HEK293 (cell line): ENCODE measurements around the gene ALG12.

ENCODE experiments used
- CTCF ChIA-PET: fragments of 350-600 bp; formaldehyde crosslinking; extraction: SDS; loops from one replicate; lab custom pipeline; 2021; ENCODE audit warnings: antibody characterized with exemption; lab: Yijun Ruan, JAX
- POLR2A ChIA-PET: fragments of 300-600 bp; formaldehyde crosslinking; extraction: SDS; loops from one replicate; lab custom pipeline; 2020; ENCODE audit warnings: antibody characterized with exemption, inconsistent platforms; lab: Yijun Ruan, JAX
- H3K27ac ChIP-seq: fragments of 200-500 bp; sonication (Bioruptor generic); 2 replicates; pipeline ENCODE4 v1.5.1; 2014; ENCODE audit warnings: low read depth, low read length, control low read depth, inconsistent platforms; ENCODE audit errors: extremely low read depth
- H3K36me3 ChIP-seq, 2 experiments: fragments of 200-500 bp in 1 of 2; sonication (Bioruptor generic) in 1 of 2; 1 replicate in 1 of 2; 2 replicates in 1 of 2; pipeline ENCODE4 v1.5.1; 2014 to 2017; ENCODE audit warnings: inconsistent platforms in 2 of 2, low read length in 2 of 2; ENCODE audit not compliant: control insufficient read depth in 2 of 2, insufficient read depth in 1 of 2
- H3K4me1 ChIP-seq: fragments of 200-500 bp; sonication (Bioruptor generic); 2 replicates; pipeline ENCODE4 v1.5.1; 2014; ENCODE audit warnings: mild to moderate bottlenecking, low read length, inconsistent platforms; ENCODE audit not compliant: control insufficient read depth, insufficient read depth
- H3K4me3 ChIP-seq: 2 replicates; pipeline ENCODE4 v1.5.1; 2011; ENCODE audit warnings: low read depth, mild to moderate bottlenecking, control low read depth, low read length, moderate library complexity
- H3K9me3 ChIP-seq: fragments of 200-500 bp; sonication (Bioruptor generic); 2 replicates; pipeline ENCODE4 v1.5.1; 2014; ENCODE audit warnings: low read depth, low read length, inconsistent platforms; ENCODE audit not compliant: control insufficient read depth, insufficient read depth
- GLI2 ChIP-seq: fragments of 450-650 bp; formaldehyde crosslinking; IDR thresholded peaks from 2 replicates; pipeline ENCODE4; 2017; ENCODE audit warnings: missing biosample characterization, missing genetic modification characterization, low read depth, borderline replicate concordance
- KLF8 ChIP-seq: fragments of 450-650 bp; formaldehyde crosslinking; IDR thresholded peaks from 2 replicates; pipeline ENCODE4 v1.5.1; 2016; ENCODE audit warnings: missing biosample characterization, missing genetic modification characterization
- PRDM4 ChIP-seq: fragments of 450-650 bp; formaldehyde crosslinking; IDR thresholded peaks from 2 replicates; pipeline ENCODE4 v1.5.1; 2017; ENCODE audit warnings: missing biosample characterization, missing genetic modification characterization
- SCRT2 ChIP-seq: fragments of 450-650 bp; formaldehyde crosslinking; IDR thresholded peaks from 2 replicates; pipeline ENCODE4 v1.5.1; 2016; ENCODE audit warnings: missing biosample characterization, missing genetic modification characterization
- TRIM28 ChIP-seq: IDR thresholded peaks from 2 replicates; pipeline ENCODE4 v1.6.1; 2011; ENCODE audit warnings: low read length, control low read depth, borderline replicate concordance
- ZBTB21 ChIP-seq: fragments of 450-650 bp; formaldehyde crosslinking; IDR thresholded peaks from 2 replicates; pipeline ENCODE4 v1.5.1; 2017; ENCODE audit warnings: missing biosample characterization, missing genetic modification characterization
- ZBTB8A ChIP-seq: fragments of 450-650 bp; formaldehyde crosslinking; IDR thresholded peaks from 2 replicates; pipeline ENCODE4 v1.5.1; 2016; ENCODE audit warnings: missing biosample characterization, missing genetic modification characterization
- ZFP41 ChIP-seq: fragments of 450-650 bp; formaldehyde crosslinking; IDR thresholded peaks from 2 replicates; pipeline ENCODE4 v1.5.1; 2016; ENCODE audit warnings: missing biosample characterization, missing genetic modification characterization, borderline replicate concordance
- ZIC2 ChIP-seq: fragments of 450-650 bp; formaldehyde crosslinking; IDR thresholded peaks from 2 replicates; pipeline ENCODE4 v1.5.1; 2016; ENCODE audit warnings: missing biosample characterization, missing genetic modification characterization
- ZNF140 ChIP-seq: fragments of 450-650 bp; formaldehyde crosslinking; IDR thresholded peaks from 2 replicates; pipeline ENCODE4 v1.5.1; 2016; ENCODE audit warnings: missing biosample characterization, missing genetic modification characterization
- ZNF19 ChIP-seq: fragments of 450-650 bp; formaldehyde crosslinking; IDR thresholded peaks from 2 replicates; pipeline ENCODE4; 2016; ENCODE audit warnings: missing biosample characterization, missing genetic modification characterization, low read depth
- ZNF211 ChIP-seq: fragments of 450-650 bp; formaldehyde crosslinking; IDR thresholded peaks from 2 replicates; pipeline ENCODE4 v1.5.1; 2016; ENCODE audit warnings: low read depth, missing biosample characterization, missing genetic modification characterization
- ZNF223 ChIP-seq: fragments of 450-650 bp; formaldehyde crosslinking; IDR thresholded peaks from 2 replicates; pipeline ENCODE4 v1.5.1; 2016; ENCODE audit warnings: missing biosample characterization, missing genetic modification characterization
- ZNF341 ChIP-seq: fragments of 450-650 bp; formaldehyde crosslinking; IDR thresholded peaks from 2 replicates; pipeline ENCODE4; 2016; ENCODE audit warnings: low read depth, missing biosample characterization, missing genetic modification characterization
- ZNF354C ChIP-seq: fragments of 450-650 bp; formaldehyde crosslinking; IDR thresholded peaks from 2 replicates; pipeline ENCODE4 v1.5.1; 2016; ENCODE audit warnings: missing biosample characterization, missing genetic modification characterization, low read depth, borderline replicate concordance
- ZNF473 ChIP-seq: fragments of 450-650 bp; formaldehyde crosslinking; IDR thresholded peaks from 2 replicates; pipeline ENCODE4 v1.5.1; 2017; ENCODE audit warnings: missing biosample characterization, missing genetic modification characterization
- ZNF677 ChIP-seq: fragments of 450-650 bp; IDR thresholded peaks from 2 replicates; pipeline ENCODE4 v1.5.0; 2018; ENCODE audit warnings: missing biosample characterization, mild to moderate bottlenecking, missing genetic modification characterization, moderate library complexity
- ZNF704 ChIP-seq: fragments of 450-650 bp; formaldehyde crosslinking; IDR thresholded peaks from 2 replicates; pipeline ENCODE4 v1.5.1; 2016; ENCODE audit warnings: missing biosample characterization, missing genetic modification characterization
- ZNF707 ChIP-seq: fragments of 450-650 bp; formaldehyde crosslinking; IDR thresholded peaks from 2 replicates; pipeline ENCODE4 v1.5.1; 2016; ENCODE audit warnings: missing biosample characterization, missing genetic modification characterization
- ZNF792 ChIP-seq: fragments of 450-650 bp; formaldehyde crosslinking; IDR thresholded peaks from 2 replicates; pipeline ENCODE4 v1.5.1; 2016; ENCODE audit warnings: missing biosample characterization, missing genetic modification characterization
- ZNF830 ChIP-seq: fragments of 450-650 bp; IDR thresholded peaks from 2 replicates; pipeline ENCODE4 v1.5.0; 2018; ENCODE audit warnings: missing biosample characterization, missing genetic modification characterization, low read depth, mild to moderate bottlenecking, moderate library complexity
- TF ChIP-seq, protein P1 (sequence below): fragments of 450-650 bp; formaldehyde crosslinking; IDR thresholded peaks from 2 replicates; pipeline ENCODE4 v1.5.1; 2016; ENCODE audit warnings: missing biosample characterization, missing genetic modification characterization
- TF ChIP-seq, protein P2 (sequence below): IDR thresholded peaks from 2 replicates; pipeline ENCODE4 v1.6.1; 2011; ENCODE audit warnings: mild to moderate bottlenecking, low read depth, low read length, borderline replicate concordance

Gene ALG12

DNA sequence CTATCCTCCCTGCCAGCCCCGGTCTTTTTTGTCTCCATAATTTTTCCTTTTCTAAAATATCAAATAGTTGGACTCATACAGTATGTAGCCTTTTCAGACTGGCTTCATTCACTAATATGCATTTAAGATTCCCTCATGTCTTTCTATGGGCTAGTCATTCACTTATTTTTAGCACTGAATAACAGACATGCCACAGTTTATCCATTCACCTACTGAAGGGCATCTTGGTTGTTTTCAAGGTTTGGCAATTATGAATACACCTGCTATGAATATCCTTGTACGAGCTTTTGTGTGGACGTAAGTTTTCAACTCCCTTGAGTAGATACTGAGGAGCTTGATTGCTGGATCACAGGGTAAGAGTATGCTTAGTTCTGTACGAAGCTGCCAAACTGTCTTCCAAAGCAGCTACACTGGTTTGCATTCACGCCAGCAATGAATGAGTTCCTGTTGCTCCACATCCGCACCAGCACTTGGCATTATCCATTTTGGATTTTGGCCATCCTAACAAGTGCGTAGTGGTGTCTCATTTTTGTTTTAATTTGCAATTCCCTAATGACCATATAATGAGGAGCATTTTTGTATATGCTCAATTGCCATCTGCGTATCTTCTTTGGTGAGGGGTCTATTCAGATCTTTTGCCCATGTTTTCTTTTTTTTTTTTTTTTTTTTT is 21.1 kb downstream of the ALG12 start:
- ChIA-PET POLR2A (no interaction called here), CTCF (interaction anchor here (1.2 kb wide), 1 partner anchor 34 kb away, joined by 3 read pairs; no protein-coding TSS in a partner anchor)
- H3K9me3 ChIP-seq, result no peaks in the 10 kb centered on the region
- H3K4me1 ChIP-seq, result no peaks in the 10 kb centered on the region
- H3K4me3 ChIP-seq, result no peak overlapping the region
- no peak for TF ChIP-seq ZNF341 (tag by site-specific recombination)
- TF ChIP-seq TRIM28, result peak; percentile 20; the same call in 1 of the 2 replicates
- TF ChIP-seq ZNF677 (tag by site-specific recombination), result 0 out of 2 replicates have a peak, but pooled peaks have one; percentile 32
- no peak for TF ChIP-seq ZNF830
- no peak for TF ChIP-seq PRDM4 (tag by site-specific recombination)
- H3K27ac ChIP-seq, result no peak overlapping the region
- H3K36me3 ChIP-seq, result peaks cover 4 to 31% of the 10 kb centered on the region in 2 experiments; a peak in 2 of 3 replicates

- no peak overlapping the region for H3K27ac ChIP-seq
- TF ChIP-seq ZNF223 (tag by site-specific recombination) (no peak), KLF8 (tag by site-specific recombination) (no peak), ZBTB21 (no peak), ZIC2 (tag by site-specific recombination) (no peak), ZNF707 (tag by site-specific recombination) (no peak), ZNF19 (tag by site-specific recombination) (no peak), ZNF140 (tag by site-specific recombination) (no peak), GLI2 (tag by site-specific recombination) (no peak), ZNF354C (no peak), SCRT2 (tag by site-specific recombination) (no peak), ZNF211 (tag by site-specific recombination) (no peak), ZFP41 (tag by site-specific recombination) (no peak), ZNF704 (no peak), ZNF792 (tag by site-specific recombination) (no peak), ZNF473 (tag by site-specific recombination) (no peak), ZBTB8A (tag by site-specific recombination) (no peak)
- TF ChIP-seq, protein P1, sequence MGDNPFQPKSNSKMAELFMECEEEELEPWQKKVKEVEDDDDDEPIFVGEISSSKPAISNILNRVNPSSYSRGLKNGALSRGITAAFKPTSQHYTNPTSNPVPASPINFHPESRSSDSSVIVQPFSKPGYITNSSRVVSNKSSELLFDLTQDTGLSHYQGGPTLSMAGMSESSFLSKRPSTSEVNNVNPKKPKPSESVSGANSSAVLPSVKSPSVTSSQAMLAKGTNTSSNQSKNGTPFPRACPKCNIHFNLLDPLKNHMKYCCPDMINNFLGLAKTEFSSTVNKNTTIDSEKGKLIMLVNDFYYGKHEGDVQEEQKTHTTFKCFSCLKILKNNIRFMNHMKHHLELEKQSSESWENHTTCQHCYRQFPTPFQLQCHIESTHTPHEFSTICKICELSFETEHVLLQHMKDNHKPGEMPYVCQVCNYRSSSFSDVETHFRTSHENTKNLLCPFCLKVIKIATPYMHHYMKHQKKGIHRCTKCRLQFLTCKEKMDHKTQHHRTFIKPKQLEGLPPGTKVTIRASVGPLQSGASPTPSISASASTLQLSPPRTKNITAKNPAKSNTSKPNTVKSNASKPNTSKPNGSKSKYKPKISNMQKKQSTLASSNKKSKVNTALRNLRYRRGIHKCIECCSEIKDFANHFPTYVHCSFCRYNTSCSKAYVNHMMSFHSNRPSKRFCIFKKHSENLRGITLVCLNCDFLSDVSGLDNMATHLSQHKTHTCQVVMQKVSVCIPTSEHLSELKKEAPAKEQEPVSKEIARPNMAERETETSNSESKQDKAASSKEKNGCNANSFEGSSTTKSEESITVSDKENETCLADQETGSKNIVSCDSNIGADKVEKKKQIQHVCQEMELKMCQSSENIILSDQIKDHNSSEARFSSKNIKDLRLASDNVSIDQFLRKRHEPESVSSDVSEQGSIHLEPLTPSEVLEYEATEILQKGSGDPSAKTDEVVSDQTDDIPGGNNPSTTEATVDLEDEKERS (tag by site-specific recombination), result no peak
- TF ChIP-seq, protein P2, sequence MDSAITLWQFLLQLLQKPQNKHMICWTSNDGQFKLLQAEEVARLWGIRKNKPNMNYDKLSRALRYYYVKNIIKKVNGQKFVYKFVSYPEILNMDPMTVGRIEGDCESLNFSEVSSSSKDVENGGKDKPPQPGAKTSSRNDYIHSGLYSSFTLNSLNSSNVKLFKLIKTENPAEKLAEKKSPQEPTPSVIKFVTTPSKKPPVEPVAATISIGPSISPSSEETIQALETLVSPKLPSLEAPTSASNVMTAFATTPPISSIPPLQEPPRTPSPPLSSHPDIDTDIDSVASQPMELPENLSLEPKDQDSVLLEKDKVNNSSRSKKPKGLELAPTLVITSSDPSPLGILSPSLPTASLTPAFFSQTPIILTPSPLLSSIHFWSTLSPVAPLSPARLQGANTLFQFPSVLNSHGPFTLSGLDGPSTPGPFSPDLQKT, result no peak
- ChIA-PET POLR2A (no interaction called here), CTCF (no interaction called here)
- H3K4me1 ChIP-seq, result no peaks in the 10 kb centered on the region
- no peak overlapping the region for H3K4me3 ChIP-seq
- no peaks in the 10 kb centered on the region for H3K9me3 ChIP-seq
- peaks cover 4 to 27% of the 10 kb centered on the region in 2 experiments; a peak in 2 of 3 replicates for H3K36me3 ChIP-seq
These were observed 22.0 kb downstream of the ALG12 start for GRCh38 chr22:49896201-49896600.
